GM23248 (cell line): ENCODE data around the gene NPAT.

Experiments
- EZH2 ChIP-seq: fragments of 200-600 bp; sonication (generic); IDR thresholded peaks from 2 replicates; pipeline ENCODE4 v1.6.1; 2018; ENCODE audit warnings: antibody characterized with exemption, mild to moderate bottlenecking; ENCODE audit not compliant: insufficient read depth, poor library complexity, severe bottlenecking
- EZH2phosphoT487 ChIP-seq: fragments of 200-600 bp; sonication (generic); IDR thresholded peaks from 2 replicates; pipeline ENCODE4 v1.6.1; 2018; ENCODE audit warnings: antibody characterized with exemption, moderate library complexity, mild to moderate bottlenecking, low read depth; ENCODE audit not compliant: insufficient read depth

- TF ChIP-seq EZH2phosphoT487 = no peak
- TF ChIP-seq EZH2 = no peak
Measured at GRCh38 chr11:108246885-108247284, 24.4 kb upstream of the NPAT start.
